Progenitor cell of endocrine pancreas (in vitro differentiated cells): ENCODE results near the gene MEIKIN. TPM values are rescaled to one million over a fixed set of nuclear protein-coding genes. Genes with fewer than 3 reads are reported as not detected.

Experiments
- DNase-seq: peaks from one replicate; pipeline ENCODE4 v3.0.0; 2021; ENCODE audit warnings: low spot score; ENCODE audit not compliant: unreplicated experiment
- H3K27ac Mint-ChIP-seq: 2 replicates; pipeline ENCODE4 v1.8.0; 2021; ENCODE audit warnings: mild to moderate bottlenecking, moderate library complexity, mixed read lengths
- H3K27me3 Mint-ChIP-seq: 2 replicates; pipeline ENCODE4 v1.8.0; 2021; ENCODE audit warnings: mixed read lengths
- H3K36me3 Mint-ChIP-seq: 2 replicates; pipeline ENCODE4 v1.8.0; 2022; ENCODE audit warnings: mixed read lengths; ENCODE audit not compliant: insufficient read depth
- H3K4me1 Mint-ChIP-seq: 2 replicates; pipeline ENCODE4 v1.8.0; 2021; ENCODE audit warnings: low read depth, mixed read lengths
- H3K4me3 Mint-ChIP-seq: 2 replicates; pipeline ENCODE4 v1.8.0; 2021; ENCODE audit warnings: low read depth, mild to moderate bottlenecking, moderate library complexity, mixed read lengths
- H3K9me3 Mint-ChIP-seq: 2 replicates; pipeline ENCODE4 v1.8.0; 2021; ENCODE audit warnings: low read depth, mixed read lengths
- CTCF ChIP-seq: fragments of 200-600 bp; sonication (generic); IDR thresholded peaks from one replicate; pipeline ENCODE4 v1.5.0; 2021; ENCODE audit warnings: antibody characterized with exemption, mild to moderate bottlenecking; ENCODE audit not compliant: unreplicated experiment
- total RNA-seq: library from RNA; stranded (reverse); gene quantifications from 2 replicates; pipeline ENCODE4 v1.2.1, GENCODE V29; 2021

MEIKIN gene
- total RNA-seq, 1 donor from 2014 or later, result not detected

GRCh38 chr5:131932235-131932634, 13.2 kb downstream of the MEIKIN start:
- Mint-ChIP-seq H3K9me3 (peaks cover 17% of the 10 kb centered on the region), H3K4me1 (no peaks in the 10 kb centered on the region), H3K4me3 (no peak overlapping the region), H3K27me3 (no peaks in the 10 kb centered on the region), H3K36me3 (no peaks in the 10 kb centered on the region), H3K27ac (no peak overlapping the region)
- DNase-seq, result no peak
- no peak for TF ChIP-seq CTCF

DNA sequence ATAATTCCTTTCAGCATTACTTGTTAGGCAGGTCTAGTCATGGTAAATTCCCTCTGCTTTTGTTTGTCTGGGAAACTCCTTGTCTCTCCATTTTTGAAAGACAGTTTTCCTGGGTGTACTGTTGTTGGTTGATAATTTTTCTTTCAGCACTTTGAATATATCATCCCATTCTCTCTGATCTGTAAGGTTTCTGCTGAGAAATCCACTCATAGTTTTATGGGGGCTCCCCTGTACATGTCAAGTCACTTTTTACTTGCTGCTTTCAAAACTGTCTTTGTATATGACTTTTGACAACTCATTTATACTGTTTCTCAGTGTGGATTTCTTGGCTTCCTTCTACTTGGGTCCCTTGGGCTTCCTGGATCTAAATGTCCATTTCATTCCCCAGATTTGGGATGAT, 16.5 kb downstream of the MEIKIN start:
- H3K4me3 Mint-ChIP-seq, result no peak overlapping the region
- no peaks in the 10 kb centered on the region for H3K27me3 Mint-ChIP-seq
- H3K27ac Mint-ChIP-seq, result no peak overlapping the region
- H3K9me3 Mint-ChIP-seq, result peaks cover 26% of the 10 kb centered on the region
- H3K4me1 Mint-ChIP-seq, result no peaks in the 10 kb centered on the region
- DNase-seq, result no peak
- no peaks in the 10 kb centered on the region for H3K36me3 Mint-ChIP-seq
- no peak for TF ChIP-seq CTCF

DNA sequence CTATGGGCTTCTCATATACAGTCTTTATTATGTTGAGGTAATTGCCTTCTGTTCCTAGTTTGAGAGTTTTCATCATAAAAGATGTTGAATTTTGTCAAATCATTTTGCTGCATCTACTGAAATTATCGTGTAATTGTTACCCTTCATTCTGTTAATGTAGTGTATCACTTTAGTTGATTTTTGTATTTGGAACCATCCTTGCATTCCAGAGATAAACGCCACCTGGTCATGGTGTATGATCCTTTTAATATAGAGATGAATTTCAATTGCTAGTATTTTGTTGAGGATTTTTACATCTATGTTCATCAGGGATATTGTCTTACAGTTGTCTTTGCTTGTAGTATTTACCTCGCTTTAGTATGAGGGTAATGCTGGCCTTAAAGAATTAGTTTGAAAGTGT, 19.3 kb downstream of the MEIKIN start:
- Mint-ChIP-seq H3K9me3 (peaks cover 26% of the 10 kb centered on the region), H3K4me1 (no peaks in the 10 kb centered on the region), H3K4me3 (no peak overlapping the region), H3K36me3 (no peaks in the 10 kb centered on the region), H3K27ac (no peak overlapping the region), H3K27me3 (no peaks in the 10 kb centered on the region)
- DNase-seq, result no peak
- TF ChIP-seq CTCF, result no peak

DNA sequence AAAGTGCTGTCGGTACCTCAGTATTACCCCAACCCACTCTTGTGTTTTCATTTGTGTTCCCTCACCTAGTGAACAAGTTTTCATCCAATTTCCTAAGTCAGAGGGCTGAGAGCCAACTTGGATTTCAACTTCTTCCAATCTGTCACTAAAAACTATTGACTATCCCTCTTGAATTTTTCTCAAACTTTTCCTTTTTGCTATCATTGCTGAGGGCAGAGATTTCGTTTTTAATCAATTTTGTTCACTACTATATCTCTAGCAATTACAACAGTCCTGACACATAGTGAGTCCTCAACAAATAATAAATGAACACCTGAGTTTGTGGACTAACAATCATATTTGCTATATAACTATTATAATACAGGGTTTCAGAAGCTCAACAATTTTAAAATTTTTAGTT, 29.0 kb downstream of the MEIKIN start:
- Mint-ChIP-seq H3K4me3 (no peak overlapping the region), H3K27ac (no peak overlapping the region), H3K36me3 (no peaks in the 10 kb centered on the region), H3K9me3 (no peaks in the 10 kb centered on the region), H3K4me1 (no peaks in the 10 kb centered on the region), H3K27me3 (peaks cover 15% of the 10 kb centered on the region)
- no peak for TF ChIP-seq CTCF
- DNase-seq, result no peak

GRCh38 chr5:131914472-131914871, 31.0 kb downstream of the MEIKIN start:
- no peak overlapping the region for H3K27ac Mint-ChIP-seq
- H3K4me3 Mint-ChIP-seq, result no peak overlapping the region
- H3K36me3 Mint-ChIP-seq, result no peaks in the 10 kb centered on the region
- H3K4me1 Mint-ChIP-seq, result no peaks in the 10 kb centered on the region
- TF ChIP-seq CTCF, result no peak
- DNase-seq, result no peak
- H3K27me3 Mint-ChIP-seq, result peaks cover 15% of the 10 kb centered on the region
- no peaks in the 10 kb centered on the region for H3K9me3 Mint-ChIP-seq

GRCh38 chr5:131913603-131914002, 31.9 kb downstream of the MEIKIN start:
- H3K27me3 Mint-ChIP-seq, result peaks cover 15% of the 10 kb centered on the region
- TF ChIP-seq CTCF, result no peak
- peaks cover 1% of the 10 kb centered on the region for H3K9me3 Mint-ChIP-seq
- DNase-seq, result no peak
- no peak overlapping the region for H3K4me3 Mint-ChIP-seq
- H3K36me3 Mint-ChIP-seq, result no peaks in the 10 kb centered on the region
- H3K27ac Mint-ChIP-seq, result no peak overlapping the region
- no peaks in the 10 kb centered on the region for H3K4me1 Mint-ChIP-seq
